Activated CD4-positive, alpha-beta T cell treated with anti-CD3 and anti-CD28 coated beads for 4 hours (primary cell): Measurements from ENCODE around the gene PPIL1.
A peak's percentile ranks its signal among the peaks of the same experiment; 100 is the strongest.

ENCODE experiments used
- DNase-seq, 2 donors: peaks; one replicate each; pipeline ENCODE4 v3.0.0-alpha.2; 2020

PPIL1 gene

DNA sequence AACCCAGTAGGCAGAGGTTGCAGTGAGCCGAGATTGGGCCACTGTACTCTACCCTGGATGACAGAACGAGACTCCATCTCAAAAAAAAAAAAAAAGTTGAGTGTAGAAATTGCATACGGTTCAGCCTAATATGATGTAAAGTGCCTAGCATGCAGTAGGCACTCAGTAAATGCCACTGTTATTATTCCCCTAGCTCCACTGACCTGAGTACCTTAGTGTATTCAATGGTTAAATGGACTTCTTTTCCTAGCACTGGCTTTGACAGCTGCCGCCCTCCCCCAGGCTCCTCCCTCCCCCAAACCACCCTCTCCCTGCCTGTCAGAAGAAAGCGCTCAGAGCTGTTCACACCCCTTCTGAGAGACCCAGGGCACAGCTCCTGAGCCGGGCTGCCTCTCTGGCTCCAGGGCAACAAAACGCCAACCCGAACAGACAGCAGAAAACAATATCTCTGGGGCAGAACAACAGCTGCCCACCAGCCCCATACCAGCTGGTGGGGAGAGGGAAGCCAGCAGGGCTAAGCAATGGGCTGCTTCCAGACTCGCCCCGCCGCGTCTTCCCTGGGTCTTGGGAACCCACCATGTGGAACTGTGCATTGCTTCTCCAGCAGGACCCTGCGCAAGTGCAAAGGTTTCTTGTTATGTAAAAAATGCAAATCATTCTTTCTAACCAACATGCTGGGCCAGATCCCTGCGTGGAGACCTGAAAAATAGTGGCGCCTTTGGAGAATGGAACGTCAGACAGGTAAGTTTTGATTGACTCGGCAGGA lies 39.8 kb downstream of the PPIL1 start:
- no peak for DNase-seq

DNA sequence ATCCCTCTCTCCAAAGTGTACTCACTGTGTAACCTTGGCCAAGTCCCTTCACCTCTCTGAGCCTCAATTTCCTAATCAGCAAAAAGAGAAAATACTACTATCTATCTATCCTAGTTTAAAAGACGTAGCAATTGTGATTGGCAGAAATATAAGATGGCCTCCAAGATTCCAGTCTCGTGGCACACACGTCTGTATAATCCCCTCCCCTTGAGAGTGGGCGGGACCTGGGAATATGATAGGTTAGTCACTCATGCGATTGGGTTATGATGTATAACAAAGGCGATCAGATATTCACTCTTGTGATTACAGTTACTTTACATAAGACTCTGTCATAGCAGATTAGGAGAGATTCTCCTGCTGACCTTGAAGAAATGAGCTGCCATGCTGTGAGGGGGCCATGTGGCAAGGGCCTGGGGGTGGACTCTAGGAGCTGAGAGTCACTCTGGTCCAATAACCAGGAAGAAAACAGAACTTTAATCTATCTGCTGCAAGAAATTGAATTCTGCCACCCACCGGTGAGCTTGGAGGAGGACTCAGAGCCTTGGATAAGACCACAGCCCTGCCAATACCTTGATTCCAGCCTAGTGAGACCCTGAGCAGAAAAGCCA lies 41.3 kb downstream of the PPIL1 start:
- no peak for DNase-seq

DNA sequence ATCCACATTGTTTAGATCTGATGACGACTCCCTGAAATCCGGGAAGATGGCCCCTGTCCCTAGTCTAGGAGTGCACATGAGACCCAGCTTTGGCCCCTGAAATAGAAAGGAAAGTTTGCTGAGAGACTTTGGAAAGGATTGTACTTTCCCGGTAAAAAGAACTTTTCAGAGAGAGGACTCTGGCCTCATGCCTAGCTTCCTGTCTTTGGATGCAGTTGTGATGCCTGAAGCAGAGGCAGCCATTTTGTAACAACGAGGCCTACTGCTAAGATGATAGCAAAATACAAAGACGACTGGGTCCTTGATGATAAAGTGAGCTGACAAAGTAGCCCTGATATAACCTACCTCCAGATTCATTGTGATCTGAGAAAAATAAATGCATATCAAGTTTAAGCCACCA lies 42.3 kb downstream of the PPIL1 start:
- DNase-seq, result no peak

DNA sequence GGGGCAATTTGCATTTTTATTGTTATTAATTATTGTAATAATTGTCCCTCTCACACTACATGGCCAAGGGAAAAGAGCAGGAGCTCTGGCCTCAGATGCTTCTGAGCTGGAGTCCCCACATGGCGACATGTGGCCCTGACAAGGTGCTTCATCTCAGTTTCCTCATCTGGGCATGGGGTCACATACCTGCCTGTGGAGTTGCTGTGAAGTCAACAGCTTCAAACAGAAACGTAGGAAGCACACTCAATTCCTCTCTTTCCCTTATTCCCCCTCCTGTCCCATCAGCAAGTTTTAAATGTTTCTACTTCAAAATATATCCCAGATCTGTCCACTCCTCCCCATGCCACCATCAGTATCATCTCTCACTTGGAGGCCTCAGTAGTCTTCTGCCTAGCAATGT lies 44.0 kb downstream of the PPIL1 start:
- DNase-seq, result no peak

DNA sequence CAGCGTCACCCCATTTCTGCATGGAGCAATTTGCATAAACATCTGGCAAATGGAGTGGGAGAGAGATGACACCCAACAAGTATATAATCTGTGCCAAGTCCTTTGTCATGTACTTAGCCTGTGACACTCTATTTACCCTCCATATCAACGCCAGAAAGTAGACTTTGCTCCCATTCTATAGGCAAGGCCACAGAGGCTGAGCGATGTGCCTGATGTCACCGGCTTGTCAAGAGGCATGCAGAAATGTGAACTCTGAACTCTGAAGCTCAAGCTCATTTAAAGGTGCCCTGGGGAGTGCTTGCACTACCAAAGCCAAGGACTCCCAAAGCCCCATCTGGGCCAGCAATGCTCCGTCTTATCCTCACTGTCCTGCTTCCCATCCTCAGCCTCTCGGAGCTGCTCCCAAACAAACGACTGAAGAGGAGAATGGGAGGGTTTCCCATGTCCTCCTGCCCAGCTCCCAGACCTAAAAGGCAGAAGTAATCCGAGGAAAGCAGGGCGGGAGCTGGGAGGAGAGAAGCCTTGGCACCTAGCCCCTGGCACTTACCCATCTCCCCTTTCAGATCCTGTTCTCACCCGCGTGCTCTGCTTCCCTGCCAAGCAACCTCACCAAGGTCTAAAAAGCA lies 44.6 kb downstream of the PPIL1 start:
- DNase-seq, result no peak

DNA sequence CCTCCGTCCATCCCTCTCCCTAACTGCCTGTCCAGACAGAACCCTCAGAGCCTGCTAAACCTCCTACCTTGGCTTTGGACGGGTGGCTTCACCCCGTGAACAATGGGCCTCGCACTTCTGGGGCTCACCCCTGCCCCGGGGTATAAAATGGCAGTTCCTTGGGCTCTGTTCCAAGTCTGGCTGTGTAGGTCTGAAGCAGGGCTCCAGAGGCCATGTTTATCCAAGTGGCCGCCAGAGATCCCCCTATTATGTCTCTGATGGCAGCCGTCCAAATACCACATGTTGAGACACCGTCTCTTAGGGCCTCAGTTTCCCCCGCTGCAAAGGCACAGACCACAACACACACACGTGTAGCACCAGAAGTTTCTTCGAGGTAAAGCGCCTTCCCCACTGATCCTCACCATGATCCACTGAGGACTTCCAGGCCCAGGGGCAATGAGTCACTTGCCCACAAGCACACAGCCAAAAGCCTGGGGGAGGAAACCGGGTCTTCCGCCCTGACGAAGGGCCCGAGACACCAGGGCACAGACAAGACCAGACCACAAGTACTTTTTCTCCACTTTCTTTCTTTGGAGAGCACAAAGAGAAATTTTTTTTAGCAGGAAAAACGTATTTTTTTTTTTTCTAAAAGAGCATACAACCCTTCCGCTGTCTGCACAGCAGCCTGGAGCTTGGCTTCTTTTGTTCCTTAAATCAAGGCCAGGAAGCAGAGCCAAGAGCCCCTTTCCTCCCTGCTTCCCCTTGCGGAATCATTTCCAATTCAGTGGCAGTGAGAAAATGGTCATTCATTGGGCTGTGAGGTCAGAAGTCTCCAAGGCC lies 47.1 kb downstream of the PPIL1 start:
- peak; percentile 8 to 15 for DNase-seq

DNA sequence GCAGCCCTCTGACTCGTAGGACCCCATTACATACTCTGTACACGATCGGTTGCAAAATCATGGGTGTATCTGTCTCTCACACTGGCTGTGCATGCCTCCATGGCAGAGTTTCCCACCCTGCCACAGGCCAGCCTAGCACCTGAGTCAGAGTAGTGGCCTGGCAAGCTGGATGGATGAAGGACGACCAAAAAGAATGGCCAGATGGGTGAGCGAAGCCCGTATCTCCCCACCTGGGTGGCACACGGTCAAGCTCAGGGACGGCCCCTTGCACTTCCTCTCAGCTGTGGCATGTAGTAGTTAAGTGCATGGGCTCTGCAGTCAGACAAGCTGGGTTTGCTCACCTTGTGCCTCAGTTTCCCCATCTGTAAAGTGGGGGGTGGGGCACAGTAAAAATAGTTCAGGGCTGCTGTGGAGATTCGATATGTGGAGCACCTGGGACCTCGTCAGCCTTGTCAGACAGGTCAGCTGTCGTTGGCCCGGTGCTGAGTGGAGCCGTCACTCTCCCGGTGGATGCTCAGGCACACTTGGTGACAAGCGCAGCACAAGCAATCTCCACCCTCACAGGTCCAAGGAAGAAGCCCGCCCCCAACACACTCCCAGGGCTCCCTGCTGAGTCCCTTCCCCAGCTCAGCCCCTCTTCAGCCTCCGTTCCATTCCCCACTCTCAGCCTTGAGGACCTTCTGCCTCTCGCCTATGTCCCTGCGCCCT lies 47.9 kb downstream of the PPIL1 start:
- no peak for DNase-seq

DNA sequence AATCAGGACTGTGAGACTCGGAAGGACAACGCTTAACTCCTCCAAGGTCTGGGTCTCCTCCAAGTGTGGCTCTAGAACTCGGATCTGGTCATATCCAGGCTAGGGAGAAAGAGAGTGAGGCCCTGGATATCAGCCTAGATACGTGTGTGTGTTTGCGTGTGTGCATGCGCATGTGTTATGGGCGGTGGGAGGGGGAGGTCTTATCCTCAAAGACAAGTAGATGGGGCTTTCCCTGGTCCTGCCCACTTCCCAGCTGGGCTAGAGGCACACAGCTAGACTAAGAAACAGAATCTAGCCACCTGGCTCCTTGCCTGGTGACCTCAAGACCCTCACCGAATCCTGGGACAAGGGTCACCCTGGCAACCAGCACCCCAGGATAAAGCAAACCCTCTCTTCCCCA lies 48.6 kb downstream of the PPIL1 start:
- no peak for DNase-seq

DNA sequence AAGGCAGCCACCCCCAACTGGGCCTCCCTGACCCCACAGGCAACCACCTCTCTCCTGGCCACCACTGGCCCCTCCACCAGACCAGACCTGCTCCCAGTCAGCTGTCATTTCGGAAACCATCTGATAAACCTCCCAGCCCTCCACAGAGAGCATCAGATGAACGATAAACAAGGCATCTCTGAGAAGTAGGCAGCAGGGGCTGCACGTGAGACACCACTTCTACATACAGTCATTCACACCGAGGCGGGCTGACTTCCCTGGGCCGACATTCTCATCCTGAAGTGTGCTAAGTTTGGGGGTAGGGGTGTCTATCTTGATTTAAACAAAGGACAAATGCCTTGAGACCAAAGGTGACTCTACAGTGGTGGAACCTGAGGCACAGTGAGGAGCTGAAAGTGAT lies 49.2 kb downstream of the PPIL1 start:
- no peak for DNase-seq

DNA sequence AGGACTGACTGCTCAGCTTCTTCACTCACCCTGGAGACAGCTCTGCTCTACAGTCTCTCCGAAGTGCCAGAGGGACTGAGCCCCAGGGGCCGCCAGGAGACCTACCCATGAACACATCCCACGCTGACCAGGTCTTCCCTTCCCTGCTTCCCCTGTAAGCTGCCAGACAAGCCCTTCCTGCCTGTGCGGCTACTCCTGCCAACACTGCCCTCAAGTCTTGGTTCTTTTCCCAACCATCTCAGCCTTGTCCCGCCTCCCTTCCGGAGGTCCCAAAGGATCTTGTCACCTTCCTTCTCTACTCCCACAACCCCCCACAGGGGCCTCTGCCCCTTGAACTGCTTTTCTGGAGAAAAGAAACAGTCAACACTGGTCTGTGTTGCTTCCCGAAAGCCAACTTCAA lies 50.4 kb downstream of the PPIL1 start:
- no peak for DNase-seq

DNA sequence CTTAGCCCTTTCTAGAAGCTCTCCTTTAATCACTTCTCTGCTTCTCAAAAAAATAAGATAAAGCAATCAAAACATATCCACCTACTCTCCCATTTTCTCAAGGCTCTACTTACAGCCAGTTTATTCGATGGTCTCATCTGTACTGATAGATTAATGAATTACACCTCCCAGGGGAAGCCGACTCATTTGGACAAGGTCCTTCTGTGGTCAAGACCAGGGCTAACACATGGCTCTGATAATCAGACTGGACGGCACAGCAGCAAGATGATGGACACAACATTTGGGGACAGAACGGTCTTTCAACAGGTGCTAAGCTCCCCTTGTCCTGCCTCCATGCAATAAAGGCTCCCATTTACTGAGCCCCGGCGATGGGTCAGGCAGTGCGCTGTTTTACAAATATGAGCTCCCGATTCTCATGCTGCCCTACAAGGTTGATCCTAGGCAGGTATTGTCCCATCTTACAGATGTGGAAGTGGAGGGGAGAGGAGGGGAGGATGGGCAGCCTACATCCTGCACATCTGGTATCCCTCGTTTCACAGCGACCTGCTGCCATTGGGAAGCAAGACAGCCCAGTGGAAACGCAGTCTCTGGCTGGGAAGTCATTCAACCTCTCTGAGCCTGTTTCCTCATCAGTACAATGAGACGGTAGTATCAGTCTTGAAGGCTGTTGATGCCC lies 51.0 kb downstream of the PPIL1 start:
- no peak for DNase-seq

DNA sequence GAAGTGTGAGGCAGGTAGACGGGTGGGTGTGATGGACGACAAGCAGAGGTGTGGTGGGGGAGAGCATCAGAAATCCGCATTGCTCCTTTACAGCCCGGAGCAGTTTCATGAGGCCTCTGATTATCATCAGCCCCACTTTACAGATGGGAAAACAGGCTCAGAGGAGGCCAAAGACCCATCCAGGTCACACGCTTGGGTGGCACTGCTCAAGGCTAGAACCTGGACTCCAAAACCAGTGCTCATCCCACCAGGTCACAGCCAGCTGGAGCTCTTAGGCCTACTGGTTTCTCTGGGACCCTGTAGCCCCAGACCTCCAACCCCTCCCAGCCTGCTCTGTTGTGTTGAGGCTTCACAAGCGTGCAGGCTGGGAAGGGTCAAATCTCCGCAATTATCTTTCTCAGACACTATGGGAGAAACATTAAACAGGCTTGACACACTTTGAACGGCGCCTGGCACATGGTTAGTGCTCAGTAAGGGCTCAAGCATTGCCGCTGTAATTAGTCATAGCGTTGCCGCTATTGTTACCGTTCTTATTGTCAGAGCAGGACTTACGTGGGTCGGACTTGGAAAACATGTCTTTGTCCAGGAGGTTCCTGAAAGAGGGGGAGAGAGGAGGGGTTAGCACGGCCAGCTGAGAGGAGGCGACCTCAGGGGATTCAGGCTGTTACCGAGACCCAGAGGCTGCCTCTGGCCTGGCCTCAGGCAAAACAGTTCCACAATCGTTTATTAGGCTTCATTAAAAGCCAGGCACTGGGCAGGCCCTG lies 51.9 kb downstream of the PPIL1 start:
- DNase-seq, result no peak

DNA sequence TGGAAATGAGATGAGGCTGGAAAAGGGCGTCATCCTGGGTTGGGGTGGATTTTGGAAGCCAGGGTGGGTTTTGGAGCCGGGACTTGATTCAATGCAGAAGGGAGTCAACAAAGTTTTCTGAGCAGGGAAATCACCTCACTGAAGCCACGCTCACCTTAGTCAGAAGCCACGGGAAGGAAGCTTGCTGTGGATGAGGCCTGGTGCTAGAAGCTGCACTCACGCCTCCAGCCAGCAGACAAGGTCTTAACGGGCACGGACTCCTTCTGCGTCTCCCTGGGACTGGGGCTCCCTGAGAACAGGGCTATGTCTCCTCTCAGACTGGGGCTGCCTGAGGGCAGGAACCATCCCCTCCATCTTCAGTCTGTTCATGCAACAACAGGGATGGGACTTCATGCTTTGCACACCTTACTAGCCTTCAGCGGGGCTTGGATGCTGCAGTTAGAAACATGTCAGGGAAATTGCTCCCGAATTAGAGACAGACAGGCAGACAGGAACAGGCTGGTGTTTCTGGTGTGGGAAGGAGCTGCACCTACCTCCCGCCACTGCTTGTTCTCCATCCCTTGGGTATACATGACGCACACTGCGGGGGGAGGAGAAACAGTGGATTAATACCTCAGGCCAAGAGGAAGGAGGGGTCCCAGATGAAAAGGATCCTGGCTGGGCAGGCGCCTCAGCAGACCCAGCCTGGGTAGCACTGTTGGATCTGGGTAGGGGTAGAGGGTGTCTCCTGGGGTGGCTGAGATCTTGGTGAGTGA lies 52.8 kb downstream of the PPIL1 start:
- DNase-seq, result no peak

DNA sequence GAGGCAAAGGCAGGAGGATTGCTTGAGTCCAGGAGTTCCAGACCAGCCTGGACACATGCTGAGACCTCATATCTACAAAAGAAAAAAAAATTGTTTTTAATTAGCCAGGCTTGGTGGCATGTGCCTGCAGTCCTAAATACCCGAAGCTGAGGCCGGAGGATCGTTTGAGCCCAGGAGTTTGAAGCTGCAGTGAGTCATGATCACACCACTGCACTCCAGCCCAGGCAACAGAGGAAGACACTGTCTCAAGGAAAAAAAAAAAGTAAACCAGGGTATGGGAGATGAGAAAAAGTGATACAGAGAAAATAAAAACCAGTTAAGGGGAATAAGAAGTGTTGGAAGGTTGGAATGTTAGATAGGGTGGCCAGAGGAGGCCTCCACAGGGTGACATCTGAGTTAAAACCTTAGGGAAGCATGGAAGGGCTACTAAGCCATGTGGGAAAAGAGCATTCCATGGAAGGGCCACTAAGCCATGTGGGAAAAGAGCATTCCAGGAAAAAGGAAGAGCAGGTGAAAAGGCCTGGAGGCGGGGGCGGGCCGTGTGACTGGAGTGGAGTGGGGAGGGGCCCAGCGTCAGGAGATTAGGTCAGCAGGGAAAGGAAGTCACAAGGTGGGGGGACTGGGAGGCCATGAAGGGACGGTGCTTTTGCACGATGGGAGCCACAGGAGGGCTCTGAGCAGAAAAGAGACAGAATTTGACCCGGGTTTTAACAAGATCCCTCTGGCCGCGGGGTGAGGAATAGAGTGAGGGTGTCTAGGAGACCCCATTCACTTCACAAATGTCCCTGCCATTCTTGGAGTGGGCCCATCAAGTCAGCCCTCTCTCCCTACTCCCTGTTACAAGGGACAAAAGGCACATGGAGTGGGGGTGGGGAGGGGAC lies 53.7 kb downstream of the PPIL1 start:
- DNase-seq, result no peak

DNA sequence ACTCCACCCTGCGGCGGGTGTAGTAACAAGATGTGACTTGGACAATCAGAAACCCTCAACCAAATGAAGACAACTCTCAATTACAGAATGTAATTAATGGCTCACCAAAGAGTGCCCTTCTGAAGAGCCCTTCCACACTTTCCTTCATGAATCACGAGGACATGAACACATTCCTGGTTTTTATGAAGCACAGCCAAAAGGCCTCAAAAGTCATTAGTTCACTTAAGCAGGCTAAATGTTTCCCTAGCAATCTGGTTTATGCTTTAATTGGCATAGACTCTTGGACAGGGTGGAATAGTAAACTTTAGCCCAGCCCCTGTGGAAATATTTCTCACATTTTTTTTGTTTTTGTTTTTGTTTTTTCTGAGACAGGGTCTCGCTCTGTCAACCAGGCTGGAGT lies 55.8 kb downstream of the PPIL1 start:
- no peak for DNase-seq

DNA sequence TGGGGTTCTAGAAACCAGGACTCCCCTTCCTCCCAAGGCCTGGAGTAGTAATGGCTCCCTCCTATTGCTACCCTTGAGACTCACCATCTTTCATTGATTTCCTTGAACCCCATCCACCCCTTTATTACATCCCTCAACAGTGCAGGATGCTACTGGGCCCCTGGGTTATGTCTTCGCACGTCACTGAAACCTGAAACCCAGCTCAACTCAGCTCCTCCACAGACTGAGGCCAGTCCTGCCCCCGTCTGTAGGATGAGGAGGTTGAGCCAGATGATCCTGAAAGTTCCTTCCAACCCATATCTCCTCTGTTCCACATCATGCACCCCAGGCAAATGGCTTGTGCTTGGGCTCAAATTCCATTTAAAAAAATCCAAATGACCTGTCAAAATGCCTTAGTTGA lies 56.8 kb downstream of the PPIL1 start:
- DNase-seq, result no peak

DNA sequence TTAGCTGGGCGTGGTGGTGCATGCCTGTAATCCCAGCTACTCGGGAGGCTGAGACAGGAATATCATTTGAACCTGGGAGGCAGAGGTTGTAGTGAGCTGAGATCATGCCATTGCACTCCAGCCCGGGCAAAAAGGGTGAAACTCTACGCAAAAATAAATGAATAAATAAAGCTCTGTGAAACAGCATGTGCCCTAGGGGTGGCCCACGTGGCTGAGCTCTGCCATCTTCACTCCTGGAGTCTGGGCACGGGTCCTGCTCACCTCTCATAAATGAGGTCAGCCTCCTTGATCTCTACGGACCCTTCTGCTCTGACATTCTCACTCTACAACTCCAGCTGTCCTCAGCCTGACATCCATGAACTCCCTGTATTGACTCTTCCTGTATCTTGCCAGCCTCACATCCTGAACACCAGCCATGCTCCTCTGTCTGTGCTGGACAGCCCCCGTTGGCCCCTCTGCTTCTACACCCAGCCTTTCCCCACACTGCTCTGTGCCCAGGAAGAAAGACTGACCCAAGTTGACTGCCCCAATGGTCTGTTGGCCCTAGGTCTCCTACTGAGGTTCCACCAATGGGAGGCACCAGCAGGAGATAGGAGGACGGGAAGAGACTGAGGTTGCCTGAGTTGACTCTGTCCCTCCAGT lies 57.3 kb downstream of the PPIL1 start:
- no peak for DNase-seq

DNA sequence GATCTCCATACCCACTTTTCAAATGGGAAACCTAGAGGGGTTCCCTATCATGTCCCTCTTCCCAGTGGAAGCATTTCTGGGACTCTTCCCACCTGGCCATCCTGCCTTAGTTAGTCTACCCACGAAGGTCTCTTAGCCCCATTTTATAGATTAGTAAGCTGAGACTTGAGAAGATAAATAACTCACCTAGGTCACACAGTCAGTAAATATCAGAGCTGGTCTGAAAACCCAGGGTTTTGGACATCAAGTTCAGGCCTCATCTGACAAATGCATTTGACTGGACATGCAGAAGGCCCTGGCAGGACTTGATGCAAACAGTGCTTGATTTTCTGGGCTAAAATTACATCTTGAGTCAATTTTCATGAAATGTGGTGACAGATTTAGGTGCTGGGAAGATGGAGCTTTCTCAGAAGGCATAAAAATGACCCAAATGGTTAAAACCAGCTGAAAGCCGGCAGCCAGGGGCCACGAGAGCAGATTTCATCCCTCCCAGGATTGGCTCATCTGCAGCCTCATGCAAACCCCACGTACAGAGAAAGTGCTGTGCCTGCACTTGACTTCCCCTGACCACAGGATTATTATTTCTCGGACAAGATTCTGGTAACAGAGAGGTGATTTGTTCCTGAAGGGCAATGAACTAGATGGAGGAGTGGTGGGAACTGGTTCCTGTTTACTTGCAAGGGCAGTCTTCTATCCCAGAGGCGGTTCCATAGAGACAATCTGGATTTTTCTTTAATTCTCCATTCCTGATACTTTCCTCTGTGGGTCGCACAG lies 58.5 kb downstream of the PPIL1 start:
- DNase-seq, result no peak
